ENCODE results near the gene FRMPD1.

DNA sequence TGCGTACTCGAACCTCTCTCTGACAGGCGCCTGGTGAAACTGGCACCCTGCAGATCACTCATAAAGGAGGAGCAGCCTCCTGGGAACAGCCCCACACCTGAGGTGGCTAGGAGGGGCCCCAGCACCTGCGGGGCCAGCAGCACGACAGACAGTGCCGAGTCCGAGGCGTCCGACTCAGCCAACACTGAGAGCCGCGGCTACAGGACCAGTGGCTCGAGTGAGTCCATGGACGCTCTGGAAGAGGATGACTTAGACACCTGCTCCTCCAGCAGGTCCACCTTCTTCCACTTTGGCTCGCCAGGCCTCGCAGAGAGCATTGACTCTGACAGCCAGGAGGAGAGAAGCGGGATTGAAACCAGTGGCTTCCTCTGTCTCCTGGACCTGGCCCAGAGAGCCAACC lies 89.4 kb downstream of the FRMPD1 start:
- TF ChIP-seq, protein P1, sequence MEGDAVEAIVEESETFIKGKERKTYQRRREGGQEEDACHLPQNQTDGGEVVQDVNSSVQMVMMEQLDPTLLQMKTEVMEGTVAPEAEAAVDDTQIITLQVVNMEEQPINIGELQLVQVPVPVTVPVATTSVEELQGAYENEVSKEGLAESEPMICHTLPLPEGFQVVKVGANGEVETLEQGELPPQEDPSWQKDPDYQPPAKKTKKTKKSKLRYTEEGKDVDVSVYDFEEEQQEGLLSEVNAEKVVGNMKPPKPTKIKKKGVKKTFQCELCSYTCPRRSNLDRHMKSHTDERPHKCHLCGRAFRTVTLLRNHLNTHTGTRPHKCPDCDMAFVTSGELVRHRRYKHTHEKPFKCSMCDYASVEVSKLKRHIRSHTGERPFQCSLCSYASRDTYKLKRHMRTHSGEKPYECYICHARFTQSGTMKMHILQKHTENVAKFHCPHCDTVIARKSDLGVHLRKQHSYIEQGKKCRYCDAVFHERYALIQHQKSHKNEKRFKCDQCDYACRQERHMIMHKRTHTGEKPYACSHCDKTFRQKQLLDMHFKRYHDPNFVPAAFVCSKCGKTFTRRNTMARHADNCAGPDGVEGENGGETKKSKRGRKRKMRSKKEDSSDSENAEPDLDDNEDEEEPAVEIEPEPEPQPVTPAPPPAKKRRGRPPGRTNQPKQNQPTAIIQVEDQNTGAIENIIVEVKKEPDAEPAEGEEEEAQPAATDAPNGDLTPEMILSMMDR (IDR thresholded peaks at IDR 0.05), result no peak
- TF ChIP-seq ZFX (IDR thresholded peaks at IDR 0.05; ENCODE audit: borderline replicate concordance), result no peak

All from 22Rv1 (cell line).